ENCODE data around the gene MANSC1.

DNA sequence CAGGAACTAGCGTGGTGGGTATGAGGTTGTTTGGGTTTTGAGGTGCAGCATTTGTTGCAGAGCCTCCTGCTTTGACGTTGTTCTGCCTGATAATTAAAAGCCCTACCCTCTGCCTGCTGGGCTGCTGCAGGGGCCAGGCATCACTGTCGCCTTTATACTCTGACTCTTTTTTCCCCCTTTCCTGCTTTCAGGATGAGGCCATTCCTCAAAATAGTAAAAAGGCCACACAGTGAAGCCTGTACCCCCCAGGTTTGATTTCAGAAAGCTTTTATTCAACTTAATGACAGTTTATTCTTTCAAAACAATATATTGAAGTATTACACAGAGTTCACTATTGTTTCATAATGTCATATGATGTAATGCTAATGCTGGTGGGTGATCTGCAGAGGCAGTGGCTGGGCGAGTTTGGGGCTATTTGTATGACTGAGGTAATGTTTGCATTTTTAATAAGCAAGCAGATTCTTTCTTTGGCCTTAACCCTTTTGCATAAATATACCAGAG, 15.9 kb upstream of the MANSC1 start:
- no peak for TF ChIP-seq SNAI2 (CRISPR knock-in tag; IDR thresholded peaks at IDR 0.05)
- TF ChIP-seq, protein P1, sequence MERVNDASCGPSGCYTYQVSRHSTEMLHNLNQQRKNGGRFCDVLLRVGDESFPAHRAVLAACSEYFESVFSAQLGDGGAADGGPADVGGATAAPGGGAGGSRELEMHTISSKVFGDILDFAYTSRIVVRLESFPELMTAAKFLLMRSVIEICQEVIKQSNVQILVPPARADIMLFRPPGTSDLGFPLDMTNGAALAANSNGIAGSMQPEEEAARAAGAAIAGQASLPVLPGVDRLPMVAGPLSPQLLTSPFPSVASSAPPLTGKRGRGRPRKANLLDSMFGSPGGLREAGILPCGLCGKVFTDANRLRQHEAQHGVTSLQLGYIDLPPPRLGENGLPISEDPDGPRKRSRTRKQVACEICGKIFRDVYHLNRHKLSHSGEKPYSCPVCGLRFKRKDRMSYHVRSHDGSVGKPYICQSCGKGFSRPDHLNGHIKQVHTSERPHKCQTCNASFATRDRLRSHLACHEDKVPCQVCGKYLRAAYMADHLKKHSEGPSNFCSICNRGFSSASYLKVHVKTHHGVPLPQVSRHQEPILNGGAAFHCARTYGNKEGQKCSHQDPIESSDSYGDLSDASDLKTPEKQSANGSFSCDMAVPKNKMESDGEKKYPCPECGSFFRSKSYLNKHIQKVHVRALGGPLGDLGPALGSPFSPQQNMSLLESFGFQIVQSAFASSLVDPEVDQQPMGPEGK (CRISPR knock-in tag; IDR thresholded peaks at IDR 0.05; ENCODE audit: borderline replicate concordance): no peak
- no peak for TF ChIP-seq ZNF8 (CRISPR knock-in tag; IDR thresholded peaks at IDR 0.05)
- no peak for TF ChIP-seq ARNTL (CRISPR knock-in tag; IDR thresholded peaks at IDR 0.05; ENCODE audit: borderline replicate concordance, low read depth)
- no peak; the same call in 1 of the 2 replicates for TF ChIP-seq ISL1 (CRISPR knock-in tag; IDR thresholded peaks at IDR 0.05)
- TF ChIP-seq, protein P2, sequence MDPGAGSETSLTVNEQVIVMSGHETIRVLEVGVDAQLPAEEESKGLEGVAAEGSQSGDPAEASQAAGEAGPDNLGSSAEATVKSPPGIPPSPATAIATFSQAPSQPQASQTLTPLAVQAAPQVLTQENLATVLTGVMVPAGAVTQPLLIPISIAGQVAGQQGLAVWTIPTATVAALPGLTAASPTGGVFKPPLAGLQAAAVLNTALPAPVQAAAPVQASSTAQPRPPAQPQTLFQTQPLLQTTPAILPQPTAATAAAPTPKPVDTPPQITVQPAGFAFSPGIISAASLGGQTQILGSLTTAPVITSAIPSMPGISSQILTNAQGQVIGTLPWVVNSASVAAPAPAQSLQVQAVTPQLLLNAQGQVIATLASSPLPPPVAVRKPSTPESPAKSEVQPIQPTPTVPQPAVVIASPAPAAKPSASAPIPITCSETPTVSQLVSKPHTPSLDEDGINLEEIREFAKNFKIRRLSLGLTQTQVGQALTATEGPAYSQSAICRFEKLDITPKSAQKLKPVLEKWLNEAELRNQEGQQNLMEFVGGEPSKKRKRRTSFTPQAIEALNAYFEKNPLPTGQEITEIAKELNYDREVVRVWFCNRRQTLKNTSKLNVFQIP (CRISPR knock-in tag; IDR thresholded peaks at IDR 0.05; ENCODE audit: borderline replicate concordance, low read depth): no peak
